ENCODE measurements around the gene MPRIP.

Gene MPRIP

GRCh38 chr17:17080781-17081180 is 38.5 kb downstream of the MPRIP start:
- H3K36me3 ChIP-seq: peaks cover 22% of the 10 kb centered on the region
- no peak overlapping the region for H3K4me3 ChIP-seq (ENCODE audit: low read depth in 1 of 2, low read length in 1 of 2)
- no peaks in the 10 kb centered on the region for H3K27me3 ChIP-seq
- no peaks in the 10 kb centered on the region for H3K9me3 ChIP-seq
- TF ChIP-seq CTCF (IDR thresholded peaks at IDR 0.05): no peak
- no peak overlapping the region for H3K27ac ChIP-seq
- H3K4me1 ChIP-seq (ENCODE audit: control insufficient read depth in 1 of 2, insufficient read depth in 1 of 2, low read depth in 1 of 2, low read length in 1 of 2): no peaks in the 10 kb centered on the region

DNA sequence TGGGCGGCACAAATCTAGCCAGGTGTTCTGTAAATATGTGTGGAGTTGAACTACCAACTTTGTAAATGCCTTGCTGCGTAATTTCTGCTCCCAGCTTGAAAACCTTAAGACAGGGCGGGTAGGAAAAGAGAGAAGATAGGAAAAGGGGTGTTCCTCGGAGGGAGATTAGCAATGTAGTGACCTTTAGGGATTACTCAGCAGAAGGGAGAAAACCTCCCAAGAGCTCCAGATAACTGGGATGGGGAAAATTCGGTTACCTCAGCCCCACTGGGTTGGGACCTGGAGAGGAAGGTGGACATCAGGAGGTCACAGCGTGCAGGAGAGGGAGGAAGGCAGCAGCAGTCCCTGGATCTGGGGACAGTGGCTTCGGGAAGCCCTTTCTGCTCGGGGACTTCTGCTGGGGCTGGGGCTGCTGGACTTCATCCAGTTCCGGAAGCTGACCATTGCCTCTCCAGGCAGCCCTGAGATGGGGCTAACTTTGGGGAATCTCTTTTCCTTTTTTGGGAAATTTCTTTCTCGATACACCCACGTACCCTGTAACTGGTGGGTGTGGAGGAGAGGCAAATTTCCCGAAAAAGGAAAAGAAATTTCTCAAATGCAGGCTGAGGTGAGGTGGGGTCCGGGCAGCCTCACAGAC is 39.2 kb downstream of the MPRIP start:
- H3K27me3 ChIP-seq: no peaks in the 10 kb centered on the region
- H3K4me3 ChIP-seq (ENCODE audit: low read depth in 1 of 2, low read length in 1 of 2): no peak overlapping the region
- no peak overlapping the region for H3K27ac ChIP-seq
- no peaks in the 10 kb centered on the region for H3K9me3 ChIP-seq
- peaks cover 22% of the 10 kb centered on the region for H3K36me3 ChIP-seq
- no peak for TF ChIP-seq CTCF (IDR thresholded peaks at IDR 0.05)
- no peaks in the 10 kb centered on the region for H3K4me1 ChIP-seq (ENCODE audit: control insufficient read depth in 1 of 2, insufficient read depth in 1 of 2, low read depth in 1 of 2, low read length in 1 of 2)

DNA sequence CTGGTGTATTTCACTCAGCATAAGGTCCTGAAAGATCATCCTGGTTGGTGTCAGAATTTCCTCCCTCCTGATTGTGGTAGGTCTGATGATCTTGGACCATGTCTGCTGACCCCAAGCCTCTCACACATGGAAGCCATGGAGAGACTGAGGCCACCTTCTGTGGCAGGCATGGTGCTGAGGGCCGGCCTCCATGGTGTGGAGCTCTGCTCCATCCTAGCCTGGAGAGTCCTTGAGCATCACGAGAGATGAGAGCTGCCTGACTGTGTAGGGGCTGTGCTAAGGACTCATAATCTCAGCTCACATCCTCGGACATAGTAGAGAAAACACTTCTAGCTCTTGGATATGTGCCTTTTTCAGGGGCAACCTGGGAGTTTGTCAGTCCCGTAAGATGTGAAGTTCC is 40.6 kb downstream of the MPRIP start:
- no peaks in the 10 kb centered on the region for H3K4me1 ChIP-seq (ENCODE audit: control insufficient read depth in 1 of 2, insufficient read depth in 1 of 2, low read depth in 1 of 2, low read length in 1 of 2)
- no peaks in the 10 kb centered on the region for H3K9me3 ChIP-seq
- no peaks in the 10 kb centered on the region for H3K27me3 ChIP-seq
- H3K36me3 ChIP-seq: peaks cover 28% of the 10 kb centered on the region
- no peak for TF ChIP-seq CTCF (IDR thresholded peaks at IDR 0.05)
- H3K27ac ChIP-seq: no peak overlapping the region
- H3K4me3 ChIP-seq (ENCODE audit: low read depth in 1 of 2, low read length in 1 of 2): no peak overlapping the region

DNA sequence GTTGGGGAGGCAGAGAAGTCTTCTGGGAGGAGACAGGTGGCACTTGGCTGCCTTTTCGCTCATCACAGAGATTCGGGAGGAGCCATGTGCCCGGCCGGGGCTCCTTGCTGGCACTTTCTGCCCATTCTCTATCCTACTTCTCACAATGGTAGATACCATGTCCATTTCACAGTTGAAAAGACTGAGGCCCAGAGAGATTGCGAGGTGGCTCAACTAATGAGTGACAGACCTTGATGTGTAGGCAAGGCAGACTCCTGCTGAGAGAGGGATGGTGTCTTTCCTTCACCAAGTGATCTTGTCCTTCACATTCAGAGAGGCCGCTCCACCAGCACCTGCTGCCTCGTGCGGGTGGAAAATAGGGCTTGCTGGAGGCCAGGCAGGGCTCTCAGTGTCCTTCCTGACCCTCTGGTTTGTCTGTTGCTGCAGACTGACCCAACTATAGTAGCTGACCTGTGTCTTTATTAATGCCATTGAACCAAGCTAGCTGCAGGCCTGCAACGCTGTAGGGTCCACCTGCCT is 42.1 kb downstream of the MPRIP start:
- Histone ChIP-seq H3K9me3 (no peaks in the 10 kb centered on the region), H3K27me3 (no peaks in the 10 kb centered on the region), H3K4me3 (ENCODE audit: low read depth in 1 of 2, low read length in 1 of 2) (no peak overlapping the region), H3K27ac (no peak overlapping the region), H3K4me1 (ENCODE audit: control insufficient read depth in 1 of 2, insufficient read depth in 1 of 2, low read depth in 1 of 2, low read length in 1 of 2) (no peaks in the 10 kb centered on the region), H3K36me3 (peaks cover 18% of the 10 kb centered on the region)
- TF ChIP-seq CTCF (IDR thresholded peaks at IDR 0.05): no peak

- peaks cover 18% of the 10 kb centered on the region for H3K36me3 ChIP-seq
- H3K4me1 ChIP-seq (ENCODE audit: control insufficient read depth in 1 of 2, insufficient read depth in 1 of 2, low read depth in 1 of 2, low read length in 1 of 2): no peaks in the 10 kb centered on the region
- no peaks in the 10 kb centered on the region for H3K9me3 ChIP-seq
- no peak for TF ChIP-seq CTCF (IDR thresholded peaks at IDR 0.05)
- no peaks in the 10 kb centered on the region for H3K27me3 ChIP-seq
- H3K4me3 ChIP-seq (ENCODE audit: low read depth in 1 of 2, low read length in 1 of 2): no peak overlapping the region
- H3K27ac ChIP-seq: no peak overlapping the region
Measured at GRCh38 chr17:17084941-17085340, 42.7 kb downstream of the MPRIP start.

Measured in neutrophil (primary cell).